ENCODE measurements around the gene UBE2M. TPM values are rescaled to one million over a fixed set of nuclear protein-coding genes. Genes with fewer than 3 reads are reported as not detected.

Gene UBE2M
- total and polyA plus RNA-seq, 2 experiments from 2014 or later: 54.4 to 111 TPM

DNA sequence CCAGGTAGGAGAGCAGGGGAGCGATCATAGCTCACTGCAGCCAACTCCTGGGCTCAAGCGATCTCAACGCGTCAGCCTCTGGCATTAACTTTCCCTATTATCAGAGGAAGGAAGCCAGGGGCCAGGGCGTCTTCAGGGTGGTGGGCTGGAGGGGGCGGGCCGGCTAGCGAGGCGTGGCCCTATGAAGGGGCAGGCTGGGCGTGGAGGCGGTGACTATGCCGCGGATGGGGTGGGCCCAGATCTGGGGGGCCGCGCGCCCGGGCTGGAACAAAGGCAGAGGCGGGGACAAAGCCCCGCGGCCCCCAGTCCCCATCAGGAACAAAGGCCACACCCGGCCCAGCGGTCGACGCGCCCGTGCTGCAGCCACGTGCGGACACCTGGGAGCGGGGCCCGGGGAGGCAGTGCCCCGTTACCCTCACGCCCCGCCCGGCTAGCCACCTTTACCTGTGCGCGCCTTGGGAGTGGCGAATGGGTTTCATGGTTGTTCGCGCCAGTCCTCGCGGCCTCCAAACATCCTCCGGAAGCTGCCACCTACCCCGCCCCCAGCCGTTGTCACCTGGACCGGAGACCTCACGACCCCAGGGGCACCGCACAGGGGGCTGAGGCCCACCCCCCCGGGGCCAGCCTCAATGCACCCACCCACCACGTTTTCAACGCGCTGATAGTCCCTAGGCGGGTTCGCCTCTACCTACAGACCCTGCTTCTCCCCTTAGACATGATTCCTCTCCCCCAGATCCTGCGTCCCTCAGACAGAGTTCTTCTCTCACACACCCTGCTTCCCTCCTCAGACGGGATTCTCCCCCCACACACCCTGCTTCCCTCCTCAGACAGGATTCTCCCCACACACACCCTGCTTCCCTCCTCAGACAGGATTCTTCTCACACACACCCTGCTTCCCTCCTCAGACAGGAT lies 19.9 kb downstream of the UBE2M start:
- Histone ChIP-seq H3K27me3 (no peaks in the 10 kb centered on the region), H3K36me3 (replicated peaks; ENCODE audit: insufficient read depth, low read depth) (no peaks in the 10 kb centered on the region), H4K20me1 (ENCODE audit: insufficient read depth, poor library complexity, severe bottlenecking) (no peaks in the 10 kb centered on the region), H3K9me3 (ENCODE audit: low read depth) (no peaks in the 10 kb centered on the region), H3K27ac (peak overlapping the region; percentile 89), H3K9me2 (replicated peaks; ENCODE audit: insufficient read depth) (no peaks in the 10 kb centered on the region), H3K79me2 (no peaks in the 10 kb centered on the region), H3K4me2 (peak overlapping the region; percentile 78), H3K4me3 (peak overlapping the region; percentile 36), H2AFZ (peak overlapping the region; percentile 87), H3K4me1 (ENCODE audit: insufficient read depth) (peaks cover 16% of the 10 kb centered on the region)
- TF ChIP-seq EZH2phosphoT487 (IDR thresholded peaks at IDR 0.05; ENCODE audit: low read depth, severe bottlenecking, unreplicated experiment) (no peak), EZH2 (IDR thresholded peaks at IDR 0.05; ENCODE audit: borderline replicate concordance) (no peak), CTCF (IDR thresholded peaks at IDR 0.05; ENCODE audit: poor library complexity) (no peak)
- peak; percentile 83 for DNase-seq (ENCODE audit: low spot score)
- 2% methylated on average over 19 of the region's 55 CpGs for WGBS (ENCODE audit: low lambda C conversion rate, missing lambda C conversion rate)

DNA sequence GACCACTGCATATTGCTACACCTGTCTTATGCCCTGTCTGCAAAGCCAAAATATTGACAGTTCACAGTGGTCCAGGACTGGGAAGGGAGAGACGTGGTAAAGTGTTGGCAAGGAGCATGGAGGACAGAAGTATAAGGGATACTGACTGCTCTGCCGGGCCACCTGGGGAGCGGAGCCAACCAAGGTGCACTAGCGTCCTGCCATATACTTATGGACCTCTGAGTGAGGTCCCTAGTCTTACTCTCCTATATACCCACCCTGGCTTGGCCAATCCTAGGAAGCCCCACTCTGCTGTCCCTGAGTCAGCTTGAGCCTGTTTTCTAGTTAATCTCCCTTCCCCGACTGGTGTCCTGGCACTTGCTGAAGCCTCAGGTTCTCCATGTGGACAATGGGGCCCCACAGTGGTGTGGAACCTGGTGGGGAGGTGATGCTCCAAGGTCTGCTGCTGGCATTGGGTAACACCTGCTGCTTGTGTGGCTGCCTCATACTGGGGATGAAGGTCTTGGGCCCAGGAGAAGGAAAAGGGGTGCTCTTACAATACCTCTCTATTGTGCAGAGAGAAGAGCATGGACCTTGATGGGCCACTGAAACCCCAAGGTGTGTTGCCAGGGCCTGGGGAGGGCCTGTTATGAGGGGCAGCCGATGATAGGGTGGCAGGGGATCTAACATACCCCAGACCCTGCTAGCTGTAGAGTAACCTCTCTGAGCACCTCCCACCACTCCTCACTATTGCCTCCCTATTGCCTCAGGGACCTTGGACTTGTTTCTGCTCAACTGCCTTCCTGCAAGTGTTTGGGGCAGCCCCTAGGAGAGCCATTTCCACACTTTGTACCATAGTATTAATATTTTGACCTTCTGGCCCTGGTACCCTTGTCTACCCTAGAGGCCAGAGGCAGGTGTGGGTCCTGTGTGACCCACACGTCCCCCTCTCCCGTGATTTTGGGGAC lies 21.3 kb downstream of the UBE2M start:
- H3K27ac ChIP-seq: peak overlapping the region; percentile 89
- H3K9me3 ChIP-seq (ENCODE audit: low read depth): no peaks in the 10 kb centered on the region
- no peak for TF ChIP-seq EZH2 (IDR thresholded peaks at IDR 0.05; ENCODE audit: borderline replicate concordance)
- no peak for TF ChIP-seq EZH2phosphoT487 (IDR thresholded peaks at IDR 0.05; ENCODE audit: low read depth, severe bottlenecking, unreplicated experiment)
- no peak for TF ChIP-seq CTCF (IDR thresholded peaks at IDR 0.05; ENCODE audit: poor library complexity)
- no peaks in the 10 kb centered on the region for H3K36me3 ChIP-seq (replicated peaks; ENCODE audit: insufficient read depth, low read depth)
- H2AFZ ChIP-seq: no peak overlapping the region
- DNase-seq (ENCODE audit: low spot score): no peak
- H3K4me2 ChIP-seq: peak overlapping the region; percentile 78
- no peaks in the 10 kb centered on the region for H3K79me2 ChIP-seq
- H3K27me3 ChIP-seq: no peaks in the 10 kb centered on the region
- H3K9me2 ChIP-seq (replicated peaks; ENCODE audit: insufficient read depth): no peaks in the 10 kb centered on the region
- H4K20me1 ChIP-seq (ENCODE audit: insufficient read depth, poor library complexity, severe bottlenecking): no peaks in the 10 kb centered on the region
- H3K4me3 ChIP-seq: no peak overlapping the region
- H3K4me1 ChIP-seq (ENCODE audit: insufficient read depth): peaks cover 13% of the 10 kb centered on the region
- WGBS (ENCODE audit: low lambda C conversion rate, missing lambda C conversion rate): 92% methylated on average over 8 of the region's 8 CpGs

- no peaks in the 10 kb centered on the region for H3K9me2 ChIP-seq (replicated peaks; ENCODE audit: insufficient read depth)
- no peak for TF ChIP-seq EZH2phosphoT487 (IDR thresholded peaks at IDR 0.05; ENCODE audit: low read depth, severe bottlenecking, unreplicated experiment)
- no peak for TF ChIP-seq EZH2 (IDR thresholded peaks at IDR 0.05; ENCODE audit: borderline replicate concordance)
- TF ChIP-seq CTCF (IDR thresholded peaks at IDR 0.05; ENCODE audit: poor library complexity): no peak
- H4K20me1 ChIP-seq (ENCODE audit: insufficient read depth, poor library complexity, severe bottlenecking): no peaks in the 10 kb centered on the region
- WGBS (ENCODE audit: low lambda C conversion rate, missing lambda C conversion rate): 93% methylated on average over 3 of the region's 3 CpGs
- no peaks in the 10 kb centered on the region for H3K9me3 ChIP-seq (ENCODE audit: low read depth)
- DNase-seq (ENCODE audit: low spot score): no peak
- H3K4me1 ChIP-seq (ENCODE audit: insufficient read depth): peaks cover 13% of the 10 kb centered on the region
- peaks cover 4% of the 10 kb centered on the region for H3K27me3 ChIP-seq
- H3K79me2 ChIP-seq: no peaks in the 10 kb centered on the region
- no peak overlapping the region for H3K4me2 ChIP-seq
- H3K4me3 ChIP-seq: no peak overlapping the region
- H3K27ac ChIP-seq: no peak overlapping the region
- no peak overlapping the region for H2AFZ ChIP-seq
- no peaks in the 10 kb centered on the region for H3K36me3 ChIP-seq (replicated peaks; ENCODE audit: insufficient read depth, low read depth)
Observed at GRCh38 chr19:58535857-58536256, 22.6 kb downstream of the UBE2M start.

Measured in hepatocyte (in vitro differentiated cells).